Spleen (tissue), 7 donors: ENCODE measurements around the gene MAP3K10.

Source experiments
- CTCF ChIP-seq, 11 experiments: fragments of 200-600 bp in 7 of 11; fragments of 450-650 bp in 4 of 11; sonication (generic) in 4 of 11; IDR thresholded peaks in 8 of 11; conservative IDR thresholded peaks in 3 of 11; 1 replicate in 7 of 11; 2 replicates in 4 of 11; pipeline versions ENCODE4 v1.4.0 to v1.8.0; 2016 to 2021; ENCODE audit warnings: antibody characterized with exemption in 11 of 11, inconsistent platforms in 4 of 11, mild to moderate bottlenecking in 1 of 11
- POLR2AphosphoS5 ChIP-seq, 3 donors: sonication (generic); formaldehyde crosslinking; IDR thresholded peaks; one replicate each; pipeline ENCODE4 v1.5.1; 2017; ENCODE audit warnings: antibody characterized with exemption in 3 of 3
- donor health status: DM: no; HTN: no; CAD: no; lungs with moderate emphysema.
- donor health status: DM: no; HTN: no; CAD: no.
- donor health status: DM: no; HTN: no; CAD: no.

- TF ChIP-seq POLR2AphosphoS5 (IDR thresholded peaks at IDR 0.05) (no peak), CTCF (IDR thresholded peaks at IDR 0.05 in 8 of 11, conservative IDR thresholded peaks at IDR 0.05 in 3 of 11) (no peak)
Observed at GRCh38 chr19:40249781-40250180, 58.6 kb downstream of the MAP3K10 start.
